ENCODE results near the gene FAM53C. TPM values are rescaled to one million over a fixed set of nuclear protein-coding genes. Genes with fewer than 3 reads are reported as not detected.

The FAM53C gene
- total RNA-seq, 1 donor from 2014 or later, result 13.7 TPM

DNA sequence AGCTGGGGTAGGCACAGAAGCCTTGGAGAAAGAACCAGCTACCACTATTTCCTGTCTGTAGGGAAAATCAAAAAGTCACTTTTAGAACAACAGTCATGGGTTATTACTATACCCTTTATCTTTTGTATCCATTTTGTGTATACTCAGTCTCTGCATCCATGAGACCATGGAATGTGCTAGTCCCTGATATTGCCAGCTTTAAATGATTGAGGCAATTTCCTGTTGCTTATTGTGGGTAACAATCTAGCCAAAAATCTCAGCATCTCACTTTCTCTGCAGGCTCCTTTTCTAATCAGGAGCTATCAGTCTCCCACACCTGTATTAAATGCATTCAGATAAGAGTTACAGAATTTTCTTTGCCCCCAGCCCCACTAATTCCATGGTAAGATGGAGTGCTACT lies 13.5 kb downstream of the FAM53C start:
- DNase-seq (ENCODE audit: low read depth), result no peak
- TF ChIP-seq, protein P1, sequence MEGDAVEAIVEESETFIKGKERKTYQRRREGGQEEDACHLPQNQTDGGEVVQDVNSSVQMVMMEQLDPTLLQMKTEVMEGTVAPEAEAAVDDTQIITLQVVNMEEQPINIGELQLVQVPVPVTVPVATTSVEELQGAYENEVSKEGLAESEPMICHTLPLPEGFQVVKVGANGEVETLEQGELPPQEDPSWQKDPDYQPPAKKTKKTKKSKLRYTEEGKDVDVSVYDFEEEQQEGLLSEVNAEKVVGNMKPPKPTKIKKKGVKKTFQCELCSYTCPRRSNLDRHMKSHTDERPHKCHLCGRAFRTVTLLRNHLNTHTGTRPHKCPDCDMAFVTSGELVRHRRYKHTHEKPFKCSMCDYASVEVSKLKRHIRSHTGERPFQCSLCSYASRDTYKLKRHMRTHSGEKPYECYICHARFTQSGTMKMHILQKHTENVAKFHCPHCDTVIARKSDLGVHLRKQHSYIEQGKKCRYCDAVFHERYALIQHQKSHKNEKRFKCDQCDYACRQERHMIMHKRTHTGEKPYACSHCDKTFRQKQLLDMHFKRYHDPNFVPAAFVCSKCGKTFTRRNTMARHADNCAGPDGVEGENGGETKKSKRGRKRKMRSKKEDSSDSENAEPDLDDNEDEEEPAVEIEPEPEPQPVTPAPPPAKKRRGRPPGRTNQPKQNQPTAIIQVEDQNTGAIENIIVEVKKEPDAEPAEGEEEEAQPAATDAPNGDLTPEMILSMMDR (conservative IDR thresholded peaks at IDR 0.05; ENCODE audit: low read depth, low read length), result no peak

DNA sequence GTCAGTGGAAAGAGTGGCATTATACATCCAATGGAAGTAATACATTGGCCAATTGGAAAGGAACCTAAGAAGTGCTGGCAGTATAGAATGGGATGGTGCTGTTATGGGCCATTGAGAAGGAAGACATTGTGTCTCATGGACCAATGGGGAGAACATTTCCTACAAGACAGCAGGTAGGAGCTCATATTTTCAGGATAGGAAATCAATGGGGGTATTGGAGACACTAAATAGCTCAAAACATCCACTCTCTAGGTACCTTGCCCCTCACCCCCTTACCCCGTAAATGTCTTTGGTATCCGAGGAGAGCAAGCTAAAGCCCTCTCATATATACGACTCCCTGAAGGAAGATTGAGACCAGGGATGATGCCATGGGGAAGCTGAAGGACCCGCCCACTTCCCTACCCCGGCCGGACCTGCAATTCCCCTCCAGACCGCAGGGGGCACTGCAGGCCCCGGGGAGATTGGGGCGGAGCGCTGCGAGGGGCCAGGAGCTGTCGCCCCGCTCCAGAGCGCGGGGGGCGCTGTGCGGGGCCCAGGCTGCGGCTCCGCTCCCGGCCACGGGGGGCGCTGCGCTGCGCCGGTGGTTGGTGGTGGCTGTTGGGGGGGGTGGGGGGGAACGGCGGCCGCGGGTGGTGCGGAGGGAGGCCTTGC lies 14.1 kb downstream of the FAM53C start, which contains the start of gene KDM3B:
KDM3B (plus strand) TSS at position 615 of the 651 bp plus-strand sequence. CDS start 111 bp downstream, outside the sequence.
- TF ChIP-seq, protein P1 (conservative IDR thresholded peaks at IDR 0.05; ENCODE audit: low read depth, low read length), result peak; percentile 99
- H3K4me3 ChIP-seq (ENCODE audit: low read depth, low read length), result peak within 1 kb of the TSS; percentile 95
- no peak for DNase-seq (ENCODE audit: low read depth)

More for the DNA sequence above, 13.5 kb downstream of the FAM53C start:
- H3K4me3 ChIP-seq (ENCODE audit: low read depth, low read length), result no peak overlapping the region

DNA sequence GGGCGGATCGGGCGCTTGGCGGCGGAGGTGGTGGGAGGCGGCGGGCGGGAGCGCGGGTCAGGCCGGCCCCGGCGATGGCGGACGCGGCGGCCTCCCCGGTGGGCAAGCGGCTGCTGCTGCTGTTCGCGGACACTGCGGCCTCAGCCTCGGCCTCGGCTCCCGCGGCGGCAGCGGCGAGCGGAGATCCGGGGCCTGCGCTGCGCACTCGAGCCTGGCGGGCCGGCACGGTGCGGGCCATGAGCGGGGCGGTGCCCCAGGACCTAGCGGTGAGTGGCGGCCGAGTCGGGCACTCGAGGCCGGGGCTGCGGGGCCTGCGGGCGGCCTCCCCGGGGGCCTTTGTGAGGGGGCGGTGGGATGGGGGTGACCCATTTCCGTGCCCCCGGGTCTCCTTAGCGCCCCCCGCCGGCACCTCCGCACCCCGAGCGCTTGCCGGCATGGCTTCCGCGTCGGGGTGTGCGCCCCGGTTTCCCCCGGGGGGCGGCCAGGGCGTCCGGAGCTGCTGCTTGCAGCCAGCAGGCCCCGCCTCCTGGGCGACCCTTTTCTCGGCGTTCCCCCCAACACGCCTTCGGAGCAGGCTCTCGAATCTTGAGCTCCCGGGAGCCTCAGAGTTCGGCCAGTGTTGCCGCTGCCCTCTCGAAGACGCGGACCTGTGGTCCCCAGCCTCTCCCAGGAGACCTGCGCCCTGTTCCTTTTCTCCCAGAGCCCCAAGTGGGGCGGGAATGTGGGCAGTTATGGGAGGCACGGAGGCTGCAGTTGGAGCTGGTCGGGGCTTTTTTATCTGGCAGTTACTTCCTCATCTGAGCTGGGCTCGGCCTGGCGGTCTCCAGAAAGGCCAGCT lies 14.9 kb downstream of the FAM53C start:
- TF ChIP-seq, protein P1 (conservative IDR thresholded peaks at IDR 0.05; ENCODE audit: low read depth, low read length), result peak; percentile 30
- DNase-seq (ENCODE audit: low read depth), result no peak
- H3K4me3 ChIP-seq (ENCODE audit: low read depth, low read length), result peak overlapping the region; percentile 95

DNA sequence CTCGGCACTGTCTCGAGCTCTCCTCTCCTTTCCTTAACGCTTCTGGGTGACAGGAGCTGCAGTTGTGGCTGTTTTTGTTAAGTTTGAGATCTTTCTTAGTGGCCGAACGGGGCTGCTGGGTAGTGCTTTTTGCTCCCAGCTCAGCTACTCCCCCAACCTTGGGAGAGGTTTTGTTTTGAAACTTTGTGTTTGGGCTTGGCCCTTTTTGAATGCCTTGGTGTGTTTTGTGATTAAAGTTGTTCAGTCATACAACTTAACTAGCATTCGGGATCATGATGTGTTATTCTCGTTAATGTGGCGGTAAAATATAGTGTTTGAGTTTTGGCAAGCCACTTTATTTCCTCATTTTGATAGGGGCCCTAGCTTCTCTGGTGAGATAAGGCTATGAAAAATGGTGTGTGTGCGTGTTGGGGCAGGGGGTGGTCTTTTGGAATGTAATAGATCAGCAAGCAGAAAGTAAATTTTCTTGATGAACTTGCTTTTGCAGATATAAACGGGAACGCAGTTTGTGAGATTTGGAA lies 15.6 kb downstream of the FAM53C start:
- peak overlapping the region; percentile 95 for H3K4me3 ChIP-seq (ENCODE audit: low read depth, low read length)
- TF ChIP-seq, protein P1 (conservative IDR thresholded peaks at IDR 0.05; ENCODE audit: low read depth, low read length), result no peak
- DNase-seq (ENCODE audit: low read depth), result no peak

GRCh38 chr5:138354387-138354786 lies 16.3 kb downstream of the FAM53C start:
- DNase-seq (ENCODE audit: low read depth), result no peak
- TF ChIP-seq, protein P1 (conservative IDR thresholded peaks at IDR 0.05; ENCODE audit: low read depth, low read length), result no peak

GRCh38 chr5:138354926-138355378 lies 16.9 kb downstream of the FAM53C start:
- TF ChIP-seq, protein P1 (conservative IDR thresholded peaks at IDR 0.05; ENCODE audit: low read depth, low read length), result peak; percentile 31
- DNase-seq (ENCODE audit: low read depth), result peak; percentile 74
- H3K4me3 ChIP-seq (ENCODE audit: low read depth, low read length), result peak overlapping the region; percentile 95

More at GRCh38 chr5:138354387-138354786, 16.3 kb downstream of the FAM53C start:
- peak overlapping the region; percentile 95 for H3K4me3 ChIP-seq (ENCODE audit: low read depth, low read length)

Measured in epithelial cell of proximal tubule (primary cell).